HG02840 (cell line): ENCODE measurements around the gene CCDC54.

Experiments
- ATAC-seq: cut with Tn5 transposase; IDR thresholded peaks from one replicate; pipeline ENCODE4 v1.9.1; 2021; ENCODE audit warnings: mild to moderate bottlenecking, moderate library complexity, moderate number of reproducible peaks; ENCODE audit not compliant: unreplicated experiment, low FRiP score

Gene CCDC54

GRCh38 chr3:107387555-107387954 is 10.3 kb downstream of the CCDC54 start:
- ATAC-seq = no peak

- no peak for ATAC-seq
Measured at GRCh38 chr3:107392549-107393165, 15.4 kb downstream of the CCDC54 start.

- ATAC-seq = no peak
Measured at GRCh38 chr3:107394502-107394901, 17.3 kb downstream of the CCDC54 start.

GRCh38 chr3:107395066-107395465 is 17.8 kb downstream of the CCDC54 start:
- no peak for ATAC-seq

- no peak for ATAC-seq
Measured at GRCh38 chr3:107401301-107401700, 24.1 kb downstream of the CCDC54 start.

GRCh38 chr3:107402214-107402613 is 25.0 kb downstream of the CCDC54 start:
- no peak for ATAC-seq

GRCh38 chr3:107404727-107405469 is 27.7 kb downstream of the CCDC54 start:
- ATAC-seq = no peak

- ATAC-seq = no peak
Measured at GRCh38 chr3:107407355-107407754, 30.1 kb downstream of the CCDC54 start.

- ATAC-seq = no peak
Measured at GRCh38 chr3:107408513-107408912, 31.3 kb downstream of the CCDC54 start.

- no peak for ATAC-seq
Measured at GRCh38 chr3:107409365-107409764, 32.1 kb downstream of the CCDC54 start.

GRCh38 chr3:107410606-107411005 is 33.4 kb downstream of the CCDC54 start:
- no peak for ATAC-seq

- no peak for ATAC-seq
Measured at GRCh38 chr3:107411056-107411455, 33.8 kb downstream of the CCDC54 start.

- ATAC-seq = no peak
Measured at GRCh38 chr3:107411779-107412178, 34.5 kb downstream of the CCDC54 start.

GRCh38 chr3:107412376-107412775 is 35.1 kb downstream of the CCDC54 start:
- ATAC-seq = no peak

GRCh38 chr3:107413264-107413663 is 36.0 kb downstream of the CCDC54 start:
- no peak for ATAC-seq

- peak; percentile 75 for ATAC-seq
Measured at GRCh38 chr3:107414325-107414964, 37.2 kb downstream of the CCDC54 start.

- ATAC-seq = no peak
Measured at GRCh38 chr3:107416138-107416537, 38.9 kb downstream of the CCDC54 start.

- ATAC-seq = no peak
Measured at GRCh38 chr3:107416886-107417285, 39.6 kb downstream of the CCDC54 start.

GRCh38 chr3:107421170-107421792 is 44.0 kb downstream of the CCDC54 start:
- peak; percentile 65 for ATAC-seq

- no peak for ATAC-seq
Measured at GRCh38 chr3:107421881-107422280, 44.6 kb downstream of the CCDC54 start.

- ATAC-seq = no peak
Measured at GRCh38 chr3:107425033-107425432, 47.8 kb downstream of the CCDC54 start.
